ENCODE results near the gene NT5C2. TPM values are rescaled to one million over a fixed set of nuclear protein-coding genes. Genes with fewer than 3 reads are reported as not detected.

The NT5C2 gene
- polyA plus RNA-seq, 1 donor (not counting 4 experiments of a cell fraction or from before 2014, with no cell fraction given), result 88.6 TPM

GRCh38 chr10:103049237-103049636 lies 143.8 kb downstream of the NT5C2 start:
- Histone ChIP-seq H3K4me2 (ENCODE audit: control insufficient read depth, extremely low read depth, insufficient read depth, low read depth, low read length) (no peak overlapping the region), H3K27me3 (ENCODE audit: control insufficient read depth, extremely low read depth, insufficient read depth, low read length) (no peaks in the 10 kb centered on the region), H2AFZ (ENCODE audit: control insufficient read depth, low read length) (no peak overlapping the region), H3K36me3 (ENCODE audit: control insufficient read depth in 2 of 2, extremely low read depth in 1 of 2, insufficient read depth in 2 of 2, low read length in 2 of 2) (peaks cover 0 to 1% of the 10 kb centered on the region in 2 experiments), H3K9me1 (ENCODE audit: control insufficient read depth, extremely low read depth, insufficient read depth, low read length) (no peaks in the 10 kb centered on the region), H3K9ac (ENCODE audit: control insufficient read depth, extremely low read depth, insufficient read depth, low read length) (no peak overlapping the region), H3K4me3 (ENCODE audit: control insufficient read depth in 2 of 3, extremely low read depth in 1 of 3, insufficient read depth in 2 of 3, low read depth in 1 of 3, low read length in 3 of 3) (no peak overlapping the region), H3K27ac (ENCODE audit: control insufficient read depth, insufficient read depth, low read length) (no peak overlapping the region), H3K9me3 (ENCODE audit: control insufficient read depth, low read depth, low read length) (no peaks in the 10 kb centered on the region), H3K79me2 (ENCODE audit: control insufficient read depth, insufficient read depth, low read length) (no peaks in the 10 kb centered on the region), H3K4me1 (ENCODE audit: control insufficient read depth, extremely low read depth, insufficient read depth, low read length) (no peaks in the 10 kb centered on the region), H4K20me1 (ENCODE audit: control insufficient read depth, extremely low read depth, insufficient read depth, low read length) (no peaks in the 10 kb centered on the region)
- DNase-seq (ENCODE audit: low read depth, low spot score), result no peak
- dilution Hi-C loops (cut with MboI; ENCODE audit: extremely low pct_ligation_motif_present, low sequenced_read_pairs), result no loop called here
- FAIRE-seq, result no peak
- TF ChIP-seq EZH2 (IDR thresholded peaks at IDR 0.05; ENCODE audit: low read length), result no peak
- TF ChIP-seq, protein P1, sequence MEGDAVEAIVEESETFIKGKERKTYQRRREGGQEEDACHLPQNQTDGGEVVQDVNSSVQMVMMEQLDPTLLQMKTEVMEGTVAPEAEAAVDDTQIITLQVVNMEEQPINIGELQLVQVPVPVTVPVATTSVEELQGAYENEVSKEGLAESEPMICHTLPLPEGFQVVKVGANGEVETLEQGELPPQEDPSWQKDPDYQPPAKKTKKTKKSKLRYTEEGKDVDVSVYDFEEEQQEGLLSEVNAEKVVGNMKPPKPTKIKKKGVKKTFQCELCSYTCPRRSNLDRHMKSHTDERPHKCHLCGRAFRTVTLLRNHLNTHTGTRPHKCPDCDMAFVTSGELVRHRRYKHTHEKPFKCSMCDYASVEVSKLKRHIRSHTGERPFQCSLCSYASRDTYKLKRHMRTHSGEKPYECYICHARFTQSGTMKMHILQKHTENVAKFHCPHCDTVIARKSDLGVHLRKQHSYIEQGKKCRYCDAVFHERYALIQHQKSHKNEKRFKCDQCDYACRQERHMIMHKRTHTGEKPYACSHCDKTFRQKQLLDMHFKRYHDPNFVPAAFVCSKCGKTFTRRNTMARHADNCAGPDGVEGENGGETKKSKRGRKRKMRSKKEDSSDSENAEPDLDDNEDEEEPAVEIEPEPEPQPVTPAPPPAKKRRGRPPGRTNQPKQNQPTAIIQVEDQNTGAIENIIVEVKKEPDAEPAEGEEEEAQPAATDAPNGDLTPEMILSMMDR (optimal IDR thresholded peaks at IDR 0.05 in 1 of 3, IDR thresholded peaks at IDR 0.05 in 1 of 3, conservative IDR thresholded peaks at IDR 0.05 in 1 of 3; ENCODE audit: extremely low read depth in 1 of 3, insufficient read depth in 2 of 3, low read length in 3 of 3), result no peak

DNA sequence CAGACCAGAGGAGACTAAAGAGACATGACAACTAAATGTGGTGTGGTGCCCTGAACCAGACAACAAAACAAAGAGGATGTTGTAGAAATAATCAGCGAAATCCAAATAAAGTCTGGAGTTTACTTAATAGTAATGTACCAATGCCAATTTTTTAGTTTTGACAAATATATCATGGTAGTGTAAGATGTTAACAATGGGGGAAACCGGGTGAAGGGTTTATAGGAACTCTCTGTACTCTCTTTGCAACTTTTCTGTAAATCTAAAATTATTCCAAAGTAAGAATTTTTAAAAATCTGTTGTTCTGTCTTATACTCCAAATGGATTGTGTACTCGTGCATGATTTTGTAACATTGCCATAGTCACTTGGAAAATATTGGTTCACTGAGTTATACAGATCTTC lies 145.7 kb downstream of the NT5C2 start:
- Histone ChIP-seq H3K27me3 (ENCODE audit: control insufficient read depth, extremely low read depth, insufficient read depth, low read length) (no peaks in the 10 kb centered on the region), H4K20me1 (ENCODE audit: control insufficient read depth, extremely low read depth, insufficient read depth, low read length) (no peaks in the 10 kb centered on the region), H3K9me3 (ENCODE audit: control insufficient read depth, low read depth, low read length) (no peaks in the 10 kb centered on the region), H3K9me1 (ENCODE audit: control insufficient read depth, extremely low read depth, insufficient read depth, low read length) (no peaks in the 10 kb centered on the region), H3K27ac (ENCODE audit: control insufficient read depth, insufficient read depth, low read length) (no peak overlapping the region), H2AFZ (ENCODE audit: control insufficient read depth, low read length) (no peak overlapping the region), H3K4me3 (ENCODE audit: control insufficient read depth in 2 of 3, extremely low read depth in 1 of 3, insufficient read depth in 2 of 3, low read depth in 1 of 3, low read length in 3 of 3) (no peak overlapping the region), H3K79me2 (ENCODE audit: control insufficient read depth, insufficient read depth, low read length) (no peaks in the 10 kb centered on the region), H3K9ac (ENCODE audit: control insufficient read depth, extremely low read depth, insufficient read depth, low read length) (no peak overlapping the region), H3K4me1 (ENCODE audit: control insufficient read depth, extremely low read depth, insufficient read depth, low read length) (peaks cover 2% of the 10 kb centered on the region), H3K36me3 (ENCODE audit: control insufficient read depth in 2 of 2, extremely low read depth in 1 of 2, insufficient read depth in 2 of 2, low read length in 2 of 2) (peaks cover 0 to 1% of the 10 kb centered on the region in 2 experiments), H3K4me2 (ENCODE audit: control insufficient read depth, extremely low read depth, insufficient read depth, low read depth, low read length) (no peak overlapping the region)
- FAIRE-seq (no peak), DNase-seq (ENCODE audit: low read depth, low spot score) (no peak)
- dilution Hi-C loops (cut with MboI; ENCODE audit: extremely low pct_ligation_motif_present, low sequenced_read_pairs), result no loop called here
- TF ChIP-seq, protein P1 (optimal IDR thresholded peaks at IDR 0.05 in 1 of 3, IDR thresholded peaks at IDR 0.05 in 1 of 3, conservative IDR thresholded peaks at IDR 0.05 in 1 of 3; ENCODE audit: extremely low read depth in 1 of 3, insufficient read depth in 2 of 3, low read length in 3 of 3), result no peak
- no peak for TF ChIP-seq EZH2 (IDR thresholded peaks at IDR 0.05; ENCODE audit: low read length)

Measured in keratinocyte (primary cell).